ENCODE data around the gene HECTD1.
"Not testable (repeated sequence)": the region's sequence is repeated elsewhere in the genome, so short reads cannot be mapped to it uniquely, and the experiment has no call there.

HECTD1 gene

GRCh38 chr14:31139301-31139847 is 68.2 kb downstream of the HECTD1 start:
- no peak for DNase-seq

- DNase-seq = no peak
These were observed 69.3 kb downstream of the HECTD1 start for GRCh38 chr14:31138301-31138700.

DNA sequence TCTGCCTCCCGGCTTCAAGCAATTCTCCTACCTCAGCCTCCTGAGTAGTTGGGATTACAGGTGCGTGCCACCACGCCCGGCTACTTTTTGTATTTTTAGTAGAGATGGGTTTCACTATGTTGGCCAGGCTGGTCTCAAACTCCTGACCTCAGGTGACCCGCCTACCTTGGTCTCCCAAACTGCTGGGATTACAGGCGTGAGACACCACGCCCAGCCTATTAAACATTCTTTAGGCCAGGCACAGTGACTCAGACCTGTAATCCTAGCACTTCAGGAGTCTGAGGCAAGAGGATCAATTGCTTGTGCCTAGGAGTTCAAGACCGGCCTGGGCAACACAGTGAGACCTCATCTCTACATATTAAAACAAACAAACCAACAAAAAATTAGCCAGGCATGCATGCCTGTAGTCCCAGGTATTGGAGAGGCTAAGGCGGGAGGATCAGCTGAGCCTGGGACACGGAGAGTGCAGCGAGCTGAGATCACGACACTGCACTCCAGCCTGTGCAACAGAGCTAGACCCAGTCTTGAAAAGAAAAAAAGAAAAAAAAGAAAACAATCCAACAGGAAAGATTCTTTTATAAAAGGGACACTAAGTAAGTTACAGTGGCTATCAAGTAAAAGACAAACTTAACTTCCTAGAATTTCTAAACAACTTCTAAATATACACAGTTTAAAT is 70.2 kb downstream of the HECTD1 start:
- DNase-seq = no peak

DNA sequence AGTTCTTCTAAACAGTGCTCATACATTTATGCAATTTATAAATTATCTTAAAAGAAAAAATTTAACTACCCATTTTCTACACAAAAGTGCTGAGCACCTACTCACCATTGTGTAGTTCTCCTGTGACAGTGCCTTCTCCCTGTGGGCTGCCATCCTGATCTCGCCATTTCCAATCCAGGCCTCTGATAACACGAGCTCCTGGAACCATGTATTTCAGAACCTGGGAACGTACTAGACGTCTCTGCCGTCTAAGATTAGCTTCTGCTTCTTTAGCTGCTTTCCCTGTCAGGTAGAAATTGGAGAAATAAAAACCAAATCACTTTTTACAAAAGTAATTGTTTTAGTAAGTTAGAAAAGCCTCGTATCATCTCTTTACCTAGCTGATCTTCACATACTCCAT is 74.5 kb downstream of the HECTD1 start:
- DNase-seq = no peak

DNA sequence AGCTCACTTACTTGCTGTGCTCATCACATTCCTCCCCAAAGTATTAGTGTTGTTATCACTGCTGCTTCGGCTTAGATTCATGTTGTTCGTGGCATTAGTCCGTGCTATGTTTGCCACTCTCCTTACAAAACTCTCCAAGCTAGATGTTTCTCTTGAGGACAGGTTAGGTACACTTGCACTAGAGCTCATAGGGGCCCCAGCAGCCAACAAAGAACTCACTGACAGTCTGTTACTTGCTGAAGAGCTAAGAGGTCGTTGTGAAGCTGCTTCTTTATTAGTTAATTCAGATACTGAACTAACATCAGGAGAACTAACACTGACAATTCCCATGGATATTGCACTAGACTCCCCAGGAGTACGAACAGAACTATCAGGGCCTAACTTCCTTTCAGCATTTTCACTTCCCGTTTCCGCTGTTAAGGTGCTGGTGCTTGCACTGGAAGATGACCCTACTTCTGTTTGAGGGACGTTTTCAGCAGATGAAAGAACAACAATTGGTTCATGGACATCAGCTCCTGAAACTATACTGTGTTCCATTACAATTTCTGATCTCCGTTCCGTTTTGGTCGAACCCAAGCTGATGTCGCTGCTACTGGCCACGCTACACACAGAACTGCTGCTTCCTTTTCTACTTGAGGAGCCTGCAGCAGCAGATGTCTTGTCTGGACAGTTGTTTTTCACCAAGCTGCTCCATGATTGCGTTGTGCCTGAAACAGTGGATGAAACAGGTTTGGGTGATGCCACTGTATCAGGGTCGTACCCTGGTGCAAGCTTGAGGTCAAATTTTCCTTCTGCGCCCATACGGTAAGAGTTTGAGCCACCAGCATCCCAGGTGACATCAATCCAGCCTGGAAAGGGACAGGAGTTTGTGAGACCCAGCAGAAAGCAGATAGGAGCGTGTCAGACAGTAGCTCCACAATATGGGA is 78.7 kb downstream of the HECTD1 start:
- DNase-seq = no peak

GRCh38 chr14:31127690-31128089 is 79.9 kb downstream of the HECTD1 start:
- no peak for DNase-seq

- DNase-seq = no peak
These were observed 80.9 kb downstream of the HECTD1 start for GRCh38 chr14:31126680-31127079.

- no peak for DNase-seq
These were observed 82.4 kb downstream of the HECTD1 start for GRCh38 chr14:31125231-31125630.

- no peak for DNase-seq
These were observed 83.4 kb downstream of the HECTD1 start for GRCh38 chr14:31124197-31124596.

DNA sequence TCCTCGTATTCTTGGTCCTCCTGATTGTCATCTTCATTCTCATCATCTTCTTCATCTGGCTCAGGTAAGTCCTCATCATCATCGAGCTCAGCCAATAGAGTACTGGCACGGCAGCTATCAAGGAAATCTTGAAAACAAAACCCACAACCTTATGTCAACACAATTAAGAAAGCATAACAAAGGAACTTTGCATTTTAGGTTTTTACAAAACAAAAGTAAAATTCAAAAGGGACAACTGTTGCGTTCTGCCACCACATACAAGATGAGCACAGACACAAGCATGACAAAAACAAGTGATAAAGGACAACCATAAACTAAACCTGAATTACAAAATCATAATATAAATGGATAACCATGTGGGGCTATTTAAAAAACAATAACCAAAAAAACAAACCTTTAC is 84.7 kb downstream of the HECTD1 start:
- DNase-seq = no peak

- DNase-seq = no peak
These were observed 85.4 kb downstream of the HECTD1 start for GRCh38 chr14:31122098-31122611.

- no peak for DNase-seq
These were observed 88.7 kb downstream of the HECTD1 start for GRCh38 chr14:31118892-31119291.

GRCh38 chr14:31113794-31114193 is 93.8 kb downstream of the HECTD1 start:
- DNase-seq = no peak

DNA sequence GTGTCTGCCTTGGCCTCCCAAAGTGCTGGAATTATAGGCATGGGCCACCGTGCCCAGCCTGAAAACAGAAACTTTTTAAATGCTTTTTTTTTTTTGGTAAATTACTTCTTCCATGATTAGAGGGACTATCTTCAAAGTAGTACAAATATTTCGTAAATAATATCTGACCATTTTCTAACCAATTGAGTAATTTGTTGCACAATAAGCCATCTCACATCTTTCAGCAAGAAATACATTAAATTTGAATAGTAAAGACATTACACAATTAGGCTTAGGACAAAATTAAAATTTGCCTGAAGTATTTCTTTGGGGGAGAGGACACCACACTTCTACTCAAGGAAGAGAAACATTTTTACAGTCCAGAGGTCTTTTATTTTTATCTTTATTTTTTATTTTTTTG is 96.7 kb downstream of the HECTD1 start:
- DNase-seq = no peak

DNA sequence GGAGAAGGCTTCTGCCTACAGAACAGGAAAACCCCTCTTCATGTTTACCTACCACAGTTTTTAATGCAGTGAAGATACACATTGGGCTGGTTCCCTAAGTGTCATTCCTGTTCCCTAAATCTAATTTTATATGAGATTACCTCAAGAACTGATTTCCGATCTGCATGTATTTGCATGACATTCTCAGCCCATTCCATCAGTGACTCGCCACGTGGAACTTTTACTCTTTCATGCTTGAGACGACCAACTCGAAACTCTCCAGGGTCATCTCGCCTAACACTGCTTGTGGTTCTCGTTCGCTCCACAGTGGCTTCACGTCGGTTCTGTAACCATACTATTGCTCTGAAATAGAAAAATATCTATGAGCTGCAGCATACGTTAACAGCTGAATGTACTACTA is 98.3 kb downstream of the HECTD1 start:
- no peak for DNase-seq

GRCh38 chr14:31106768-31107167 is 100.8 kb downstream of the HECTD1 start:
- DNase-seq = no peak

- DNase-seq = no peak
These were observed 110.5 kb downstream of the HECTD1 start for GRCh38 chr14:31097081-31097480.

DNA sequence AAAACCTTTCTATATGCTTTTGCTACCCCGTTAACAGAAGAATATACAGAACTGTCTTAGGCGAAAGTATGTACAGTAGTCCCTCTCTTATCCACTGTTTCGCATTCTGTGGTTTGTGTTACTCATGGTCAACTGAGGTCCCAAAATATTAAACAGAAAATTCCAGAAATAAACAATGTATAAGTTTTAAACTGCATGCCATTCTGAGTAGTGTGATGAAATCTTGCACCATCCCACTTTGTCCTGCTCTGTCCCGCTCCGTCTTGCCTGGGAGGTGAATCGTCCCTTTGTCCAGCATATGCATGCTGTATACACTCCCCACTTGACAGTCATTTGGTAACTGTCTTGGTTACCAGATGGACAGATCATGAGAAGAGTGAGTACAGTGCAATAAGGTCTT is 111.3 kb downstream of the HECTD1 start:
- no peak for DNase-seq

DNA sequence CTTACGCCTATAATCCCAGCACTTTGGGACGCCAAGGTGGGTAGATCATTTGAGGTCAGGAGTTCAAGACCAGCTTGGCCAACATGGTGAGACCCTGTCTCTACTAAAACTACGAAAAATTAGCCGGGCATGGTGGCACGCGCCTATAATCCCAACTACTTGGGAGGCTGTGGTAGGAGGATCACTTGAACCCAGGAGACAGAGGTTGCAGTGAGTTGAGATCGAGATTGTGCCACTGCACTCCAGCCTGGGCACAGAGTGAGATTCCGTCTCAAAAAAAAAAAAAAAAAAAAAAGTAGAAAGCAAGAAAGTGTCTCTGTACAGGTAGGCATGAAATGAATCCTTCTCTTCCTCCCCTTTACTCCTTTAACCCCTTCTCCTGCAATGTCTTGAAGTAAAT is 111.8 kb downstream of the HECTD1 start:
- DNase-seq = not testable (repeated sequence)

DNA sequence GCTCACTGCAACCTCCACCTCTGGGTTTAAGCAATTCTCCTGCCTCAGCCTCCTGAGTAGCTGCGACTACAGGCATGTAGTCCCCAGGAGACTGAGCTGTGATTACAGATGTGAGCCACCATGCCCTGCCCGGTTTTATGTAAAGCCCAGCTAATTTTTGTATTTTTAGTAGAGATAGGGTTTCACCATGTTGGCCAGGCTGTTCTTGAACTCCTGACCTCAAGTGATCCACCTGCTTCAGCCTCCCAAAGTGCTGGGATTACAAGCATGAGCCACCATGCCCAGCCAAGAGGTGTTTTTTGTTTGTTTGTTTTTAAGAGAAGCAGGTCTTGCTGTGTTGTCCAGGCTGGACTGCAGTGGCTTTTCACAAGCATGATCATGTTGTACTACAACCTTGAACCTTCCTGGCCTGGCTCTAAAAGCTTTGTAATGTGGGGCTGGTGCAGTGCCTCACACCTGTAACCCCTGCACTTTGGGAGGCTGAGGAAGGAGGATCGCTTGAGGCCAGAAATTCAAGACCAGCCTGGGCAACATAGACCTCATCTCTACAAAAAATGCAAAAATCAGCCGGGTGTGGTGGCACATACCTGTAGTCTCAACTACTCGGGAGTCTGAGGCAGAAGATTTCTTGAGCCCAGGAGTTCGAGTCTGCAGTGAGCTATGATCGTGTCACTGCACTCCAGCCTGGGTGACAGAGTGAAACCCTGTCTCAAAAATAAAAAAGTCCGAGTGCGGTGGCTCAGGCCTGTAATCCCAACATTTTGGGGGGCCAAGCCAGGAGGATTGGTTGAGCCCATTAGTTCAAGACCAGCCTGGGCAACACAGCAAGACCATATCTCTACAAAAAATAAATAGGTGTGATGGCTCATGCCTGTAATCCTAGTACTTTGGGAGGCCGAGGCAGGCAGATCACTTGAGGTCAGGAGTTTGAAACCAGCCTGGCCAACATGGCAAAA is 113.4 kb downstream of the HECTD1 start:
- DNase-seq = not testable (repeated sequence)

- no peak for DNase-seq
These were observed 115.4 kb downstream of the HECTD1 start for GRCh38 chr14:31092160-31092708.

Data from activated naive CD4-positive, alpha-beta T cell treated with anti-CD3 and anti-CD28 coated beads, Interleukin-2, amount 50 U/mL, for 16 hours (primary cell).